ENCODE data around the gene VPS37B. TPM values are rescaled to one million over a fixed set of nuclear protein-coding genes. Genes with fewer than 3 reads are reported as not detected.

VPS37B gene
- total RNA-seq, 1 experiment from 2014 or later = 12.3 TPM

DNA sequence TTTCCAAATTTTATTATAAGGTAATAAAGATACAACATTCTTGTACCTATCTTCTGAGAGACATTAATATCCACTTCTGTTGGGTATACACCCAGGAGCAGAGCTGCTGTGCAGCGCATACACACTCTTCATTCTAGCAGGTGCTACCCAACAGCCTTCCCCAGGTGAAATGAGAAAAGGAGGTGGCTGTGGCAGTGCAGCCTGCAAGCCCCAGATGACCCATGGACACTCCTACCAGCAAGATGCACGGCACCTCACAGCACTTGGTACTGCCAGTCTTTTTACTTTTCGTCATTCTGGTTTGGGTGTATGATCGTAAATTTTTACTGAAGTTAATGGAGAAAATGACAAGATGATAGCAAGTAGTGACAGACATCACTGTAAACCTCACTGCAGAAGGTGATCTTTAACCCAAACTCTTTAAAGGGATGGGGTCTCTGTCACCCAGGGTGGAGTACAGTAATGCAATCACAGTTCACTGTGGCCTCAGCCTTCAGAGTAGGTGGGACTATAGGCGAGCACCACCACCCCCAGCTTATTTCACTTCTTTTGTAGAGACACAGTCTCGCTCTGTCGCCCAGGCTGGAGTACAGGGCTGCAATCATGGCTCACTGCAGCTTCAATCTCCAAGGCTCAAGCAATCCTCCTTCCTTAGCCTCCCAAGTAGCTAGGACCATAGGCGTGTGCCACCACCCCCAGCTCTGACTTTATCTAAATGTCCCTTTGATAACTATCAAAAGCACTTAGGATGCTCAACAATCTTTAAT, 26.5 kb downstream of the VPS37B start:
- no peak overlapping the region for H4K91ac ChIP-seq (ENCODE audit: insufficient read length, low read depth, low read length)
- WGBS (ENCODE audit: extremely low coverage, insufficient read length, low lambda C conversion rate) = no CpG with 5 or more reads among the region's 8 CpGs
- H3K4me2 ChIP-seq (ENCODE audit: insufficient read depth, insufficient read length, low read length) = no peak overlapping the region
- H3K14ac ChIP-seq (ENCODE audit: insufficient read depth, low read length) = no peak overlapping the region
- no peaks in the 10 kb centered on the region for H3K23me2 ChIP-seq (ENCODE audit: insufficient read length, low read depth, low read length, poor library complexity, severe bottlenecking)
- H2BK5ac ChIP-seq (ENCODE audit: insufficient read length, low read length) = no peak overlapping the region
- no peak overlapping the region for H4K8ac ChIP-seq (replicated peaks; ENCODE audit: insufficient read length, low read depth, low read length)
- H3K27me3 ChIP-seq (ENCODE audit: insufficient read depth, low read length) = peaks cover 54% of the 10 kb centered on the region
- DNase-seq = no peak
- no peak overlapping the region for H3K4ac ChIP-seq (ENCODE audit: low read depth, low read length)
- Mint-ChIP-seq H3K9me3 (no peaks in the 10 kb centered on the region; a peak in 1 of 5 replicates), H3K36me3 (ENCODE audit: insufficient read depth in 1 of 3, low read depth in 3 of 3) (peaks cover 26 to 36% (median 31%) of the 10 kb centered on the region in 3 experiments), H3K27me3 (ENCODE audit: low read depth) (peaks cover 100% of the 10 kb centered on the region), H3K27ac (no peak overlapping the region), H3K4me1 (peaks cover 26 to 31% of the 10 kb centered on the region in 2 experiments), H3K4me3 (no peak overlapping the region; a peak in 1 of 5 replicates)
- no peak overlapping the region for H3T11ph ChIP-seq (ENCODE audit: low read length)
- no peaks in the 10 kb centered on the region for H3K9me3 ChIP-seq (ENCODE audit: control insufficient read depth, low read depth, low read length)
- H2BK20ac ChIP-seq (ENCODE audit: low read depth, low read length, poor library complexity, severe bottlenecking) = no peak overlapping the region
- no peaks in the 10 kb centered on the region for H3K4me1 ChIP-seq (ENCODE audit: insufficient read depth, low read length)
- no peak overlapping the region for H2AFZ ChIP-seq (ENCODE audit: low read length)
- no peak overlapping the region for H3K27ac ChIP-seq (ENCODE audit: insufficient read length, low read depth, low read length)
- no peaks in the 10 kb centered on the region for H3K79me1 ChIP-seq (ENCODE audit: insufficient read depth, low read depth, low read length, poor library complexity, severe bottlenecking)
- H3K9ac ChIP-seq (ENCODE audit: extremely low read depth, insufficient read length, low read length) = no peak overlapping the region
- no peak overlapping the region for H3K56ac ChIP-seq (ENCODE audit: insufficient read length, low read depth, low read length)
- H3K23ac ChIP-seq (ENCODE audit: insufficient read length, low read depth, low read length) = no peak overlapping the region
- H4K20me1 ChIP-seq (ENCODE audit: control insufficient read depth, insufficient read depth, insufficient read length) = peaks cover 2% of the 10 kb centered on the region
- no peaks in the 10 kb centered on the region for H3K79me2 ChIP-seq (ENCODE audit: insufficient read depth, low read length)
- H2AK5ac ChIP-seq (ENCODE audit: insufficient read length, low read length) = no peak overlapping the region
- no peak overlapping the region for H3K18ac ChIP-seq (ENCODE audit: insufficient read length, low read depth, low read length)
- H2BK120ac ChIP-seq (ENCODE audit: low read depth, low read length, poor library complexity, severe bottlenecking) = no peak overlapping the region
- TF ChIP-seq CTCF (conservative IDR thresholded peaks at IDR 0.05) = no peak
- no peak overlapping the region for H2BK15ac ChIP-seq (ENCODE audit: low read depth, low read length)
- no peak overlapping the region for H2BK12ac ChIP-seq (ENCODE audit: insufficient read length, low read depth, low read length)
- no peak overlapping the region for H4K5ac ChIP-seq (ENCODE audit: insufficient read length, low read depth, low read length)
